Astrocyte of the cerebellum (primary cell): Measurements from ENCODE around the gene LHFPL2.
A peak's percentile ranks its signal among the peaks of the same experiment; 100 is the strongest.

Source experiments
- DNase-seq: peaks from one replicate; pipeline ENCODE4 v3.0.0-alpha.2; 2011; ENCODE audit warnings: low read depth
- H3K4me3 ChIP-seq: 2 replicates; pipeline ENCODE4 v1.5.1; 2011; ENCODE audit warnings: mild to moderate bottlenecking, low read depth, low read length, moderate library complexity
- CTCF ChIP-seq: IDR thresholded peaks from 2 replicates; pipeline ENCODE4 v1.5.1; 2012; ENCODE audit warnings: low read length, low read depth, moderate library complexity, mild to moderate bottlenecking; ENCODE audit errors: missing control alignments
- in situ Hi-C: cut with HindIII; loops from 2 replicates; pipeline ENCODE4 v1.10.0; 2017; ENCODE audit warnings: low sequenced_read_pairs

LHFPL2 gene

GRCh38 chr5:78538240-78538850 lies 110.2 kb downstream of the LHFPL2 start:
- no peak overlapping the region for H3K4me3 ChIP-seq
- in situ Hi-C loops = no loop called here
- TF ChIP-seq CTCF = no peak
- DNase-seq = no peak

GRCh38 chr5:78537821-78538220 lies 110.8 kb downstream of the LHFPL2 start:
- in situ Hi-C loops = no loop called here
- DNase-seq = no peak
- no peak overlapping the region for H3K4me3 ChIP-seq
- peak; percentile 66 for TF ChIP-seq CTCF

GRCh38 chr5:78537411-78537810 lies 111.2 kb downstream of the LHFPL2 start:
- in situ Hi-C loops = no loop called here
- no peak for TF ChIP-seq CTCF
- H3K4me3 ChIP-seq = no peak overlapping the region
- no peak for DNase-seq

GRCh38 chr5:78536661-78537196 lies 111.8 kb downstream of the LHFPL2 start:
- no peak overlapping the region for H3K4me3 ChIP-seq
- in situ Hi-C loops = no loop called here
- no peak for DNase-seq
- TF ChIP-seq CTCF = no peak

- TF ChIP-seq CTCF = no peak
- no peak overlapping the region for H3K4me3 ChIP-seq
- in situ Hi-C loops = no loop called here
- DNase-seq = no peak
These were observed 113.7 kb downstream of the LHFPL2 start for GRCh38 chr5:78534905-78535200.

GRCh38 chr5:78534148-78534904 lies 114.2 kb downstream of the LHFPL2 start:
- H3K4me3 ChIP-seq = no peak overlapping the region
- in situ Hi-C loops = no loop called here
- DNase-seq = no peak
- no peak for TF ChIP-seq CTCF
